MV-4-11 (cell line): ENCODE data around the gene POLD3.
"Not testable (repeated sequence)": the region's sequence is repeated elsewhere in the genome, so short reads cannot be mapped to it uniquely, and the experiment has no call there.

Experiments used
- DNase-seq: peaks from one replicate; lab custom pipeline; 2025; lab: John Stamatoyannopoulos, UW

POLD3 gene

DNA sequence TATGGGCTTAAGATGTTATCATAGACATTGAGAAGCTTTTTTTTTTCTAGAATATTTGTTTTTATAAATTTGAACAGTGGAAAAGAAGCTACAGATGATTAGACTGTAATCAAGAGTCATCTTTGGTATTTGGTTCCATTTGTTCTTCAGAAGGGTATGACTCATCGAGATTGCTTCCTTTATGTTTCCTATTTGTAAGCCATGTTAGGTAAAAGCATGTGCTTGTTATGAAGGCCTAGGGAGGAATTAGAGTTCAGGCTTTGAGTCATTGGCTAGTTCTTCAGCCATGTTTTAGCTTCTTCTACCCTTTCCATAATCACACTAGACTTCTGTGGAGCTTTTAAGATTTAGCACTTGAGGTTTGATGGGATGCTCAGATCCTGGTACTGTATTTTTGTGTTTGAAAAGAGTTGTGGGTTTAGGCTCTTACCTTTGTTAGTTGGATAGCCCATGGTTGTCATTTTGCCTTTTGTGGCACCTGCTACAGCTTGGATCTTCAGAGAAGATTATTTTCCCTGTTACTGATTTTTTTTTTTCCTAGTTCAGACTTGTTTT is 44.3 kb downstream of the POLD3 start:
- peak; percentile 57 for DNase-seq

DNA sequence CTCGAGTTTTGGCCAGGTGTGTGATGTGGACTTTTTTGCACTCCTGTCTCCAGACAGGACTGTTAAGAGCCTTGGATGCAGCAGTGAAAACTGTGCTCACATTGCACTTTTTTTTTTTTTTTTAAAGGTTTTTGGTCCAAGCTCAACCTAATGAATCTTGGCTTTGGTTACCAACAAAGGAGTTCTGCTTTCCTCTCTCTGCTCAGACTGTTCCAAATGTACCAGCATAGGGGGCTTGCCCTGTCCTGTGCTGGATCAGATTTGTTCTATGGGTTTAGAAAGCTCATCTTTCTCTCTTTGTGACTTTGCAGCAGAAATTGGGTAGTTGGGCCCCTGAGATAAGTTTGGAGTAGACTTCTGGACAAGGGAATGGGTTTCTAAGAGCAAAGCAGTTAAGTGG is 45.3 kb downstream of the POLD3 start:
- no peak for DNase-seq

DNA sequence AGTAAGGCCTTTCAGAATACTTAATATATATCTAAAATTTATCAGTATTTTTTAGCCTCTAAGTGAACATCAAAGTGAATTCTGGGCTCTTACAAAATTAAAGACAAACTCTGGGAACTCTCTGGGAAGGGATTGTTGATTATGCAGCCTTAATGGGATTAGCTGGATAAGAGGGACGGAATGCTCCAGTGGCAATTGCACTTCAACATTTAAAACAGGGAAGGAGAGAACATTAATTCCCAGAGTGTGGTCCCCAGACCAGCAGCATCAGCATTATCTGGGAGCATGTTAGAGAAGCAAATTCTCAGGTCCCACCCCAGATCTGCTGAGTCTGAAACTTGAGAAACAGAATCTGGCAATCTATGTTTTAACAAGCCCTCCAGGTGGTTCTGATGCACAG is 46.5 kb downstream of the POLD3 start:
- no peak for DNase-seq

DNA sequence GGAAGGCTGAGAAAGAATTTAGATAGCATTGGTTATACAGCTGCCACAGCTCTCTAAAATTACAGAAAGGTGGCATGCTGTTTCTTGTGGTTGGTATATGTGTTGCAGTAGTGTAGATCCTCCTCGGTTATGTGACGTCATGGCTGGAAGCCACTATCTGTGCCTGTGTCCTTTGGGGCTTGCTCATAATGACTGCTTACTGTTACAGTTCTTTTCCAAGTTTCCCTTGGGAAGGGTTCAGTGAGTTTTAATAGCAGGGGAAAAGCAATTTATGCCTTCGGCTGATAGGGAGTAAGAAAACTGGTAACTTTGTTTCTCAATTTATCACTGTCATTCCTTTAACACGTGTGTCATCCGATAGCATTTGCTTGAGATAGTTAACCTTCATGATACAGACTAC is 47.2 kb downstream of the POLD3 start:
- no peak for DNase-seq

DNA sequence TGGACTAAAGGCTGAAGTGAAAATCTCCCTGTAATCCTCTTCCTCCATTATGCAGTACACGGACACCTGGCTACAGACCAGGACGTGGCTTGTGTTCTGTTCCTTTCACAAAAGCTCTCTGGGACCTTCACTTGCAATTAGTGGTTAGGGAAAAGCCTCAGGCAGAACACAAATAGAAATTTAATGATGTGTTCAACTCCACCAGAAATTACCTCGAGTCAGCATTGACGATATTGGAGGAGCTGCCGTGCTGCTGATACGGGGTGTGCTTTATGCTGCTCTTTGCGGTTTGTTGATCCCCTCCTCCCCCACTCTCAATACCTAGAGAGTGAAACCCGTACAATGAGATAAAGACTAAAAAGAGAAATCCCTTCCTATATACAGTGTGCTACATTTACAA is 48.9 kb downstream of the POLD3 start:
- DNase-seq, result peak; percentile 32

DNA sequence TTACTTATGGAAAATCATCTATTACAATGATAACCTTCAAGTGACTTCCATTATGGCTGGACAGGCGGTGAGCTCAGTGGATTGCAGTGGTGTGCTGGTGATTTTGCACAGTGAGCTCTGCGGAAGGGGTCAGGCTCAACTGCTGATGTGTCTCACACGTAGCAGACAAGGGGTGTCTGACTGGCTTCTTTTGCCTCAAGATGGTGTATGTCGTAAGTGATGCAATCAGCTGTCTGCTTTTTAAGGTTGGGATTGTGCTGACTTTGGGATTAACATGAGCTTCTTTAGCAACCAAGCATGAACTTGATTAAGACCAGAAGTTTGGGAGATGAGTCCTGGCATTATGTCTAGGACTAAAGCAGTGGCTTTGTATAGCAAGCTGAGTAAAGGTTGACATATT is 49.5 kb downstream of the POLD3 start:
- no peak for DNase-seq

DNA sequence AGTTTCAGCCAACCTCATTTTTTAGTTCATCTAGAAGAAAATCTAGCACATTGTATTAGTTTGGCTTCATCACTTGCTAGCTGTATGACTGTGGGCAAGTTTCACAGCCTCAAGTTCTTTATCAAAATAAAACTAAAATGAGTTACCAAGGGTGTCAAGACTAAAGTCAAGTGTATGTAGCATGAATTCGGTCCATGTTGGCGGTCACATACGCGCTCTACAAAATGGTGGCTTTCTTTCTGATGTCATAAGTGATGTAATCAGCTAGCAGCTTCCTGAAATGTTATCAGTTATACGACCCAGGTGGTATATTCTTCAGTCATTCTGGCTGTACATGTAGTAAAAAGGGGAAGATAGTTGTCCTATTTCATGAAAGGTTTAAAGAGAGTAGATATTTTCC is 50.5 kb downstream of the POLD3 start:
- DNase-seq, result no peak

DNA sequence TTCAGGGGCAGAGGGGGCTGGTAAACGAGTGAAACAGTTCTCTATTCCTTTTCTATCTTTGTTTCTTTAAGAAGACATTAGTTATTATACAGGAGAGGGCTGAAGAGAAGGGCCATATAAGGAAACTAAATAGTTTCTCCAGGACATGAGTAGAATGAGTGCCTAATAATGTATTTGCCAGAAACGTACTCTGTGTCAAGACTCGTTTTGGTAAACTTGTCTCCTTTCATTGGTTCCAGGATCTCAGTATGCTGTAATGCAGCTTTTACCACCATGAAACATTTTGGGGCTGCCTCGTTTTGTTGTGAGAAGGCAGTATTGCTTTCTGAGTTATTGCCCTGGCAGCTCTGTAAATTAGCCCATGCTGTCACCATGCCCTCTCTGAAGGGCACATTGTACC is 51.7 kb downstream of the POLD3 start:
- no peak for DNase-seq

DNA sequence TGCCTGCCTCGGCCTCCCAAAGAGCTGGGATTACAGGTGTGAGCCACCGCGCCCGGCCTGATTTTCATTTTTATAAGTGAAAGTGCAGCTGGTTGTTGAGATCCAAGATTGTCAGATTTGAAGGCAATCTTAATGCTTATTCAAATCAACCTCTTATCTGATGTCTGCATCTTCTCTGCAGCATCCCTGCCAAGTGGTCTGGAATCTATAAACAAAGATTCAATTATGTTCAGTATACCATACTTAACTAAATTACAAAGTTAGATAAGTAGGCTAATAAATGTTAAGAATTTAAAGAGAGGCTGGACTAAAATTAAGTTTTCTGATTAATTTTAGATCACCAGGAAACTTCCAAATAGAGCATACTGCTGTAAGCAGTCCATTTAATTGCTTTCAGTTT is 53.8 kb downstream of the POLD3 start:
- DNase-seq, result no peak

DNA sequence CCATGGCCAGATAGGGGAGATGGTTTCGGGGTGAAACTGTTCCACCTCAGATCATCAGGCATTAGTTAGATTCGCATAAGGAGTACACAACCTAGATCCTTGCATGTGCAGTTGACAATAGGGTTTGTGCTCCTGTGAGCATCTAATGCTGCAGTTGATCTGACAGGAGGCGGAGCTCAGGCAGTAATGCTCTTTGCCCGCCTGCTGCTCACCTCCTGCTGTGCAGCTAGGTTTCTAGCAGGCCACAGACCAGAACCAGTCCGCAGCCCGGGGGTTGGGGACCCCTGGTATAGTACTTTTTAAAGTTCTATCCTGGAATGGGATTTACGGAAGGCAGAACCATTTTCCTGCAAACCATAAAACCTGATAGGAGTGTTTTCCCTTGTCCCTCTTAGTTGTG is 54.6 kb downstream of the POLD3 start:
- DNase-seq, result no peak

DNA sequence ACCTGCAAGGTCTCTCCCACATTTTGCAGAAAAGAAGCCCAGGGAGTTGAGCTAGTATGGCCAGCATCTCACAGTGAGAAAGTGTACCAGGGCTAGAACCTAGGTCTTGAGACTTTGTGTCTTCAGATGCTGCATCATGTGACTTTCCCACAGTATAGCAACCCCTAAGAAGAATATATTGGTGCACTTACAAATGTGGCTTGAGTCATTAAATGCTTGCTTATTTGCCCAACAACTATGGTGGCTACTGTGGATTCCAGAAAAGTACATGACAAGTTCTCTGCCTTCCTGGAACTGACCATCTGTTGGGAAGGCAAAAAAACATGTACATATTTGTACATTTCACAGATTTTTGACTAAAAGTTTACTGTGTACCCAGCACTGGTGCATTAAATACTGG is 55.0 kb downstream of the POLD3 start:
- no peak for DNase-seq

DNA sequence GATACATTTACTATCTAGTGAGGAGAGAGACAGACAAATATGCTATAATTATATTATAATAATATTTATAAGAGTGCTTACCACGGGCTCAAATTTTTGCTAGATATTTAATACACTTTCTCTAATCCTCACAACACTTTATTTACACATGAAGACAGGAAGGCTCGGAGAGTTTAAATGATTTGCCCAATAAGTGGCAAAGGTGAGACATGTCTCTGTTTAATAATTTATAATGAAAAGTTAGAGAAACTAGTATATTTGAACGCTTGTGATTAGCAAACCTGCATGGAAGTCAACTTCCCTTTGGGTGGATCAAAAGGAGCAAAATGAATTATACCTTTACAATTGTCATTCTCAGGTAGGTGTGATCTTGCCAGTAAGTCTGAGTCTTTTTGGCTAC is 55.4 kb downstream of the POLD3 start:
- DNase-seq, result no peak

DNA sequence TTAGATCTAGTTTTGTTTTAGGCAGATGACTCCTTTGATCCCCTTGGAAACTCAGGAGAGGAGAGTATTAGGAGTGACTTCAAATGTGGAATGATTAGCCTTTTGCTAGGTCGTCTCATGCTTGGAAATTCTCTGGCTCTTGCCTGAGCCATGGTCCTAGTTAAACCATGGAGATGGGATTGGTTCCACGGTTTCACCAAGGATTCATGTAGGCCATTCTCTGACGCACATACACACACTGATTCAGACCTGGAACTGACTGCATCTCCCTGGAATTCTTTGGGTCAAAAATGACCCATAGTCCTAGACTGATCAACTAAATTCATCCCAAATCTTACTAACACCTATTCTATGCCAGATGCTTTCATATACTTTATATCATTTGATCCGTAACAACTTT is 56.5 kb downstream of the POLD3 start:
- DNase-seq, result no peak

DNA sequence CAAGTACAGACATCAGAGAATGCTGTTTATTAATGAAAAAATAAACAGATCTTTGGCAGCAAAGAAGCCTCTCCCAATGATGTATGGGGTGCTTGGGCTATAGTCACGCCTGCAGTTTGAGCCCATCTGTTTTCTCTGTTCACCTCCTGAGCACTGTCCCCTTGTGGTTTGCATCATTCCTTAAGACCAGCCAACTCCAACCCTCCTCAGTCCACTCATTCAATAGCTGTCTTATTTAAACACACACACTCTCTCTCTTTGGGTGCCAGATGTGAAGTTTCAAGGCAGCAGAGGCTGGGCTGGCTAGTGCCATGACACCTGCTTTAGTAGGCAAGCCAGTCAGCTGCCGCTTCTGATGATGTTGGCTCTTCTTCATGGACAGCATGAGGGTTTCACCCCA is 58.1 kb downstream of the POLD3 start:
- DNase-seq, result no peak

DNA sequence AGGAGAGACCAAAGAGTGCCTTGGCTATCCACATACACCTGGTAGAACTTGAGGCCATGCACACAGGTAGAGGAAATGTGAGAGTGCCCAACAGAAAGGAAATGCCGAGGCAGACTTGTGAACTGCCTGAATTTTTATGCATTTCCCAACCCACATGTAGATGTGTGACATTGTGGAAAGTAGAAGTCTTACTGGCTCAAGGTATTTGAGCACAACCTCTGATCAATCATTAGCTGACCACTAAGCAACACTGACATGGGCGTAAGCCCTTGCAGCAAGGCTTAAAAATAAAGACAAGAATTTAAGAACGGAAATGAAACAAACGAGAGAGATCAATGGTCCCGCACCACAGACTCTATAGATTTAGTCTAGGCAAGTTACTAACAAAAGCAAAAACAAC is 62.6 kb downstream of the POLD3 start:
- no peak for DNase-seq

DNA sequence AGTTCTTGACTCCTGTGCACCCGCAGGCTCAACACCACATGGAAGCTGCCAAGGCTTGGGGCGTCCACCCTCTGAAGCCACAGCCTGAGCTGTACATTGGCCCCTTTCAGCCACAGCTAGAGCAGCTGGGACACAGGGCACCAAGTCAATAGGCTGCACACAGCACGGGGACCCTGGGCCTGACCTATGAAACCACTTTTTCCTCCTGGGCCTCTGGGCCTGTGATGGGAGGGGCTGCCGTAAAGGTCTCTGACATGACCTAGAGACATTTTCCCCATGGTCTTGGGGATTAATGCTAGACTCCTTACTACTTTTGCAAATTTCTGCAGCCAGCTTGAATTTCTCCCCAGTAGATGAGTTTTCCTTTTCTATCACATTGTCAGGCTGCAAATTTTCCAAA is 66.7 kb downstream of the POLD3 start:
- DNase-seq, result not testable (repeated sequence)

DNA sequence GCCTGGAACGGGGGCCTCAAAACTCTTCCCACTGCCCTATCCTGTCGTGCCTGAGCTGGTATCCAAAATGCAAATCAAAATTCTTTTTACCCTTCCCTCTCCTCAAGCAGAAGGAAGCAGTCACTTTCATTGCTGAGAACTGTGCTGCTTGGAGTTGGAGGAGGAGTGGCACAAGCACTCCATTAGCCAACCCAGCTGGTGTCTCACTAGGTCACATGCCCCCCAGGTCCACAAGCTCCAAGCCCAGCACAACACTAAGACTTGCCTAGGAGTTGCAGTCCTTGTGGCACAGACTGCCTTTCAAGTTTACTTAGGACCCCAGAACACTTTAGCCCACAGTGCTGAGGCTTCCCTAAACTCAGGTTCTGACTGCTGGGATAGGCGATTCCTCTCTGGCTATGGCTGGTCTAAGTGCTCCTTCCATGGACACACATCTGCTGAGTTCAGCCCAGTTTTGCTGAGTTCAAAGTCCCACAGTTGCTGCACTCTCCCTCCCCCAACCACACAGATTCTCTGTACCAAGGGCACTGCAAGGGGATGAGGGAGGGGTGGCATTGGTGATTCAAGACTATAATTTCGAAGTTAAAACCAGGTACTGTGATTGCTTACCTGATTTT is 70.2 kb downstream of the POLD3 start:
- DNase-seq, result no peak

DNA sequence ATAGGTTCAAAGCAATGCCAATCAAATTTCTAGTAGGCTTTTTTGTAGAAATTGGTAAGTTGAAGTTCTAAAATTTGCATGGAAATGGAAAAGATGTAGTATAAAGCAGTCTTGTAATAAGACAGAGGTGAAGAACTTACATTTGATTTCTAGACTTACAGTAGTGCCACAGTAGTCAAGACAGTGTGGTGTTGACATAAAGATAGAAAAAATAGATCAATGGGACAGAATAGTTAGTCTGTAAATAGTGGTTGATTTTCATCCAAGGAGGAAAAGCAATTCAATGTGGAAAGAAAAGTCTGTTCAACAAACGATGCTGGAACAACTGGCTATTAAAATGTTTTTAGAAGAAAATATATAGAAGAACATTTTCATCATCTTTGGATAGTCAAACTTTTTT is 70.9 kb downstream of the POLD3 start:
- no peak for DNase-seq

DNA sequence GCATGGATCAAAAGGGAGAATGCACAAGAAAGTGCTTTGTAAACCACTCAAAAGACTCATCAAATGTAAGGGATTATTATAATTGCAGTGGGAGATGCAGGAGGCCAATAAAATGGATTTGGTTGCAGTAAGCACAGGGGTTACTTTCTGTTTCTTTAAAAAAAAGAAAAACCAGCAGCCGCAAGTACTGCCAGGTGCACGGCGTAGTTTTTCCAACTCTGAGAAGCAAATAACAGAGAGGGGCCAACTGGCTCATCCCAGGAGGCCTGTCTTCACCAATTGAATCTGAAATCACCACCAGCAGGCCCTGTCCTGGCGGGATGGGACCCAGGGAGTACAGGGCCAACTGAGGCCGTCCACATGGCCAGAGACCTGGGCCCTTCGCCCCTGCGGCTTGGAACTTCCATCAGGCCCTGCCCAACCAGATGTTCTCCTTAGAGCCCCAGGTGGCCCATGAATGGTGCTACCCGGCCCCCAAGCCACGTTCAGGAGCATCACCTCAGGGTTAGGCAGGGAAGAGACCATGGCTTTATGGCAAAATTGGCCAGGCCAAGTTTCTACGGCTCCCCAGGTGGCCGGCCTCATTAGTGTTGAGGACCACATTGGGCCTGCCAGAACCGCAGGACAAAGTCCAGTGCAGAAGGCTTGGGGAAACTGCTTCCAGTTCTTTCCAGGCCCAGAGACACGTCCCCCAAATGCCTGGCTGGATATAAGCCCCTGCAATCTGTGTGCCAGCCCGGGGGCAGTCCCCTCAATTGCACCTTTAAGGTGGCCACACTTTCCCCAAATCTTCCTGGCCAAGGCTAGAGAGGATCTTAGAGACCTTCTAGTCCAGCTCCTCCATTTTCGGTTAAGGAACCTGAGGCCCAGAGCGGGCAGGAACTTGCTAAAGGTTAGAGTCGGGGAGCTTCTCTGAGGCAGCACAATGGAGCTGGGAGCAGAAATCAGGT is 77.1 kb downstream of the POLD3 start:
- no peak for DNase-seq

DNA sequence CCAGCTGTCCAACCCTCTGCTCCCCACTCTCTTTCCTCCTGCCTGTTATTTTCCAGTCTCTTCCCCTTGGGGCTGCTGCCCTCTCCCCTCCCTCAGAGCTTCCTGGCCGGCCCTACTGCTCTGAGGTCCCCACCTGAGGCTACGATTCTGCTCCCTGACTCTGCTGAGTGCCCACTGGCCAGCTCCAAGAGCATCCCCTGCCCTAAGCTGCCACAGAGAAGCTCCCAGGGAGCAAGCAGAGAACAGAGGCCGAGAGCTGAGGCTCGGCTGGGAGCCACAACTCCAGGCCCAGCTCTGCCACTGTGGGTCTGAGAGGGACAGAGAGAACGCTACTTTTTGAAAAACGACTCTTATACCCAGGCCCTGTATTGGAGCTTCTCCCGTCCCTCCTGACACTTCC is 77.8 kb downstream of the POLD3 start:
- no peak for DNase-seq

DNA sequence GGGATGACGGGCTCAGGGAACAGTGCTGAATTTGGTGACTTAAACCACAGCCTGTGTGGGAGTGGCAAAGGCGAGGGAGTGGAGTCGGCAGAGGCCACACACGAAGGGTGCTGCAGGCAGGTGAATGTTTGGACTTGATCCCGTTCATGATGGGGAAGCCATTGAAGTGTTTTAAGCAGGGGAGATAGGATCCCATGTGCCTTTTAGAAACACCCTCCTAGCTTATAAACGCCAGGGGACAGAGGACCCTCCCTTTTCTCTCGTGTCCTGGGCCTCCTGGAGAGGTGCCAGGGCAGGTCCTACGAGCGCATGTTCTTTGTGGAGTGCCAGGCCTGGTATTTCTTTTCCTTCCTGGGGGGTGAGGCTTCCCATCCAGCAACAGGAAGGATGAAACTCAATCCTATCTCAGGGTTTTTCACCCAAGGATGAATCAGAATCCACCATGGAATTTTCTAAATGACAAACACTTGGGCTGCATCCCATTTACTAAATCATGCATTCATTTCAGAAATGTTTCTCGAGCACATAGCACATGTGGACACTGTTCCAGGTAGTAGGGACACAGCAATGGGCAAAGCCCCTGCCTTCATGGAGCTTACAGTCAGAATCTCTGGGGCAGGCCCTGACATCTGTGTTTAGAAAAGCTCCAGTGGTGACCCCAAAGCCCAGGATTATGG is 79.3 kb downstream of the POLD3 start:
- no peak for DNase-seq

DNA sequence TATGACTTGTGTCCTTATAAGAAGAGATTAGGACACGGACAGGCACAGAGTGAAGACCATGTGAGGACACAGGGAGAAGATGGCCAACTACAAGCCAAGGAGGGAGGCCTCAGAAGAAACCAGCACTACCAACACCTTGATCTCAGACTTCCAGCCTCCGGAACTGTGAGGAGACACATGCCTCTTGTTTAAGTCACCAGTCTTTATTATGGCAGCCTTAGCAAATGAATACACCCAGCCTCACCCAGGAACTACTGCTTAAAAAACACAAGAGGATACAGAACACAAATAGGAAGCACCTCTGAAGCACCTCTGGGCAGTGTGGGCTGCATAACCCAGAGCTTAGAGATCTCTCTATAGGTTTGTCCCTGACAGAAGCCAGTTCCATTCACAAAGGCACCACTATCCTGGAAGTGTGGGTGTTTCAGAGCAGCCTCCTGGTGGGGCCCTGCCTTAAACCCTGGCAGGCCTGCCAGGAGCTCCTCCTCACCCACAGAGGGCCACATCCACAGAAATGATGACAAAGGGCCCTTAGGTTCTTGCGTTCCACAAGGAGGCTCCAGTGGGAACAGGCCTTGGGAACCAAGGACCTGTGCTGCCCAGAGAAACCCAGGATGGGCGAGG is 80.1 kb downstream of the POLD3 start:
- no peak for DNase-seq
